AG04450 (cell line): ENCODE measurements around the gene CSRP1. TPM values are rescaled to one million over a fixed set of nuclear protein-coding genes. Genes with fewer than 3 reads are reported as not detected.
A peak's percentile ranks its signal among the peaks of the same experiment; 100 is the strongest.

Experiments used
- CTCF ChIA-PET: fragments of 300-600, 350-600 bp; formaldehyde crosslinking; extraction: SDS; loops from one replicate; lab custom pipeline; 2022; ENCODE audit warnings: antibody characterized with exemption, inconsistent platforms; lab: Charles Lee
- POLR2A ChIA-PET: fragments of 350-600 bp; formaldehyde crosslinking; extraction: SDS; loops from one replicate; lab custom pipeline; 2021; ENCODE audit warnings: antibody characterized with exemption, inconsistent platforms; lab: Yijun Ruan, JAX
- DNase-seq: peaks from one replicate; pipeline ENCODE4 v3.0.0-alpha.2; 2011; ENCODE audit warnings: low read depth, low spot score
- H3K27ac ChIP-seq: one replicate; pipeline ENCODE4 v1.5.1; 2012; ENCODE audit warnings: low read depth, low read length, control low read depth
- H3K27me3 ChIP-seq: one replicate; pipeline ENCODE4 v1.6.0; 2012; ENCODE audit warnings: low read length; ENCODE audit not compliant: control insufficient read depth, insufficient read depth
- H3K4me3 ChIP-seq: 2 replicates; pipeline ENCODE4 v1.5.1; 2011; ENCODE audit warnings: mild to moderate bottlenecking, low read depth, low read length, control low read depth
- H3K9me3 ChIP-seq: 2 replicates; pipeline ENCODE4 v1.5.1; 2012; ENCODE audit warnings: low read length; ENCODE audit not compliant: control insufficient read depth, insufficient read depth
- polyA plus RNA-seq: library from polyadenylated mRNA; depleted of rRNA; stranded (reverse); fragments of >200 nt; gene quantifications from 2 replicates; pipeline ENCODE4 v1.2.3, GENCODE V29; 2011
- TF ChIP-seq, protein P1 (sequence below): IDR thresholded peaks from 2 replicates; pipeline ENCODE4 v1.5.1; 2011; ENCODE audit warnings: low read depth, low read length, control low read depth, inconsistent platforms

The CSRP1 gene
- polyA plus RNA-seq, 1 experiment, result 641 TPM

DNA sequence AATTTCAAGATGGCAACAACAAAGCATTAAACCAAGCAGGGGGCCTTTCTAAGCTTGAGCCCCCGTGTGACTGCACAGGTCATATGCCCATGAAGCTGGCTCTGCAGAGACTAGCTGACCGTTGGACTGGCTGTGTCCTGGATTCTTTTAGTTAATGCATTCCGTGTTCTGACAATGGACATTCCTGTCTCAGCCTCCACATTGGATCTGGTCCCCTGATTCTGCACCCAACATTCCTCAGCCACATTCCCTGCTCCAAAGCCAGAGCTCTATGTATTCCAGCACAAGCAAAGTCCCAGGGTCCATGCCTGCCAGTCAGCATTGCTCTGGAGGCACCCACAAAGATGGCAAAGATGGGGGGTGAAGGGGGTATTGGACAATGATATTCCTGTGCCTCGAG is 26.9 kb upstream of the CSRP1 start:
- CTCF ChIA-PET, result interaction anchor here (1.1 to 3.1 kb wide), 4 partner anchors 52 to 263 kb away, joined by 3 to 19 read pairs (median 4); no protein-coding TSS in a partner anchor
- no peaks in the 10 kb centered on the region for H3K27me3 ChIP-seq
- no peaks in the 10 kb centered on the region for H3K9me3 ChIP-seq
- TF ChIP-seq, protein P1, sequence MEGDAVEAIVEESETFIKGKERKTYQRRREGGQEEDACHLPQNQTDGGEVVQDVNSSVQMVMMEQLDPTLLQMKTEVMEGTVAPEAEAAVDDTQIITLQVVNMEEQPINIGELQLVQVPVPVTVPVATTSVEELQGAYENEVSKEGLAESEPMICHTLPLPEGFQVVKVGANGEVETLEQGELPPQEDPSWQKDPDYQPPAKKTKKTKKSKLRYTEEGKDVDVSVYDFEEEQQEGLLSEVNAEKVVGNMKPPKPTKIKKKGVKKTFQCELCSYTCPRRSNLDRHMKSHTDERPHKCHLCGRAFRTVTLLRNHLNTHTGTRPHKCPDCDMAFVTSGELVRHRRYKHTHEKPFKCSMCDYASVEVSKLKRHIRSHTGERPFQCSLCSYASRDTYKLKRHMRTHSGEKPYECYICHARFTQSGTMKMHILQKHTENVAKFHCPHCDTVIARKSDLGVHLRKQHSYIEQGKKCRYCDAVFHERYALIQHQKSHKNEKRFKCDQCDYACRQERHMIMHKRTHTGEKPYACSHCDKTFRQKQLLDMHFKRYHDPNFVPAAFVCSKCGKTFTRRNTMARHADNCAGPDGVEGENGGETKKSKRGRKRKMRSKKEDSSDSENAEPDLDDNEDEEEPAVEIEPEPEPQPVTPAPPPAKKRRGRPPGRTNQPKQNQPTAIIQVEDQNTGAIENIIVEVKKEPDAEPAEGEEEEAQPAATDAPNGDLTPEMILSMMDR, result no peak
- POLR2A ChIA-PET, result no interaction called here
- no peak overlapping the region for H3K4me3 ChIP-seq
- H3K27ac ChIP-seq, result no peak overlapping the region
- no peak for DNase-seq

DNA sequence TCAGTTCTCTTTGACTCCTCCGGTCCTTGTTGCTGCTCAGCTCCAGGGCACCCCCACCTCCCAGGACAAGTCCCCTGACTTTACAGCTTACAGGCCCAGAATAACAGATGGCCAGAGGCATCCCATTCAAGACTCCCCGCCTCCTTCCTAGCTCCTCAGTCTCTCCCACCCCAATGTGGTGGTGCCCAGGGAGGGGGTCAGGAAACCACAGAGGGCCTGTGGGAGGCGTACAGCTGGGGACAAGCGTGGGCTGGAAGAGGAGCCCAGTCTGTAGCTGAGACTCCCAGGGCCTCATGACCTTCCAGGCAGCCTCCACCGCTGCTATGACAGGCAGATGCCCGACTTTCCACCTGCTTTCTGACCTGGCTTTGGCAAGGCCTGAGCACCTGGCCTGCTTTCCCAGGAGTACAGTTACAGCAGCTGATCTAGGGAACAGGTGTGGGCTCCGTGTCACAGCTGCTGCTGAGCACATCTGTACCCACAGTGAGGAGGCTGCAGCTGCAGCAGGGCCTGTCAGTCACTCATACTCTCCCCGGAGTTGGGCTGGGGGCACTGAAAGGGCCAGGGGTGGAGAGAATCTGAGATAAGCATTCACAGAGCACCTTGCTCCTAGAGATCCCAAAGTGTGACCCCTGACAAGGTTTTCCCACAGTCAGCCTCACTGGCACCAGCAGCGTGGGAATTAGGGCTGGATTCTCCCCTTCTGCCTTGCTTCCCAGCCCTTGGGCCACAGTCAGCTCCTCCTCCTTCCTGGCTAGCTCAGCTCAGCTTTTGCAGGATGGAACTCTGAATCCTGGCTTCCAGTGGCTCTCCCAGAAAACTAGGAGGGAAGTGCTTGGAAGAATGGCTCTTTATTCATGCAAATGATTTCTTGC is 24.9 kb upstream of the CSRP1 start:
- DNase-seq, result no peak
- CTCF ChIA-PET, result interaction anchor here (0.7 to 6.7 kb wide), 18 partner anchors 9 to 277 kb away, joined by 3 to 65 read pairs (median 5); no protein-coding TSS in a partner anchor
- POLR2A ChIA-PET, result no interaction called here
- H3K4me3 ChIP-seq, result no peak overlapping the region
- H3K9me3 ChIP-seq, result no peaks in the 10 kb centered on the region
- TF ChIP-seq, protein P1, result no peak
- no peak overlapping the region for H3K27ac ChIP-seq
- no peaks in the 10 kb centered on the region for H3K27me3 ChIP-seq

DNA sequence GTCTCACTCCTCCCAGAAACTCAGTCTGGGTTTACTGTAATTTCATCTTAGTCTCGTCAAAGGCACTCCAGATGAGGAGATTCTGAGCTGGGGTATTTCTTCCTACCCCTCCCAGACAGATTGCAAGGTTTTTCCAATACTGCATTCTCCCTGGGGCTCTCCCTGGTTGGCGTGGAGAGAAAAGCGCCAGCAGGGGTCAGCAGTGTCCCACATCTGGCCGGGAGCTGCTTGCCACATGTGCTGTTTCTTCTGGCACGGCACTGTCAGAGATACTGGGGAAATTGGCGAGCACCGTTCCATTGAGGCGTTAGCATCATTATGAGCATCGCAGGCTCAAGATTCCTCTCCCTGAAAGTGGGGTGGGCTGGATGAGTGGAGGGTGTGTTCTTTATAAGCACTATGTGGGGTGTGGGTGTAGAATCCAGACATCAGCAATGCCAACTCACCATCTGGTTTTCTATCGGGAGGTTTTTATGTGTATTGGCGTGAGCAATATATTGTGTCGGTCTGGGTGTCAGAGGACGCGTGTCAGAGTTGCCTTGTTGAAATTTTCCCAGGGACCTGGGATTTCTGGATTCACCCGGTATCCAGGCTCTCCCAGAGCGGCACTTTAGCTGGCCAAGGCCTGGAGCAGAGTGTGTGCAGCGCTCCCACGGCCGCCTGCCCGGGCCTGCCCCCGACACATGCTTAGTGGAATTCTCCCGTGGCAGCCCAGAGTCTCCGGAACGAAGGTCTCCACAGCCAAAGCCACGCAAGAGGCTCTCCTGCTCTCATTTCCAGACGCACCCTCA is 24.0 kb upstream of the CSRP1 start:
- Histone ChIP-seq H3K27me3 (no peaks in the 10 kb centered on the region), H3K27ac (peak overlapping the region; percentile 31), H3K9me3 (no peaks in the 10 kb centered on the region), H3K4me3 (no peak overlapping the region)
- ChIA-PET CTCF (interaction anchor here (0.6 to 6.7 kb wide), 42 partner anchors 10 to 615 kb away, joined by 3 to 65 read pairs (median 4); no protein-coding TSS in a partner anchor), POLR2A (interaction anchor here (1.0 kb wide), 1 partner anchor 262 kb away, joined by 3 read pairs; no protein-coding TSS in a partner anchor)
- TF ChIP-seq, protein P1, result peak; percentile 92
- no peak for DNase-seq

DNA sequence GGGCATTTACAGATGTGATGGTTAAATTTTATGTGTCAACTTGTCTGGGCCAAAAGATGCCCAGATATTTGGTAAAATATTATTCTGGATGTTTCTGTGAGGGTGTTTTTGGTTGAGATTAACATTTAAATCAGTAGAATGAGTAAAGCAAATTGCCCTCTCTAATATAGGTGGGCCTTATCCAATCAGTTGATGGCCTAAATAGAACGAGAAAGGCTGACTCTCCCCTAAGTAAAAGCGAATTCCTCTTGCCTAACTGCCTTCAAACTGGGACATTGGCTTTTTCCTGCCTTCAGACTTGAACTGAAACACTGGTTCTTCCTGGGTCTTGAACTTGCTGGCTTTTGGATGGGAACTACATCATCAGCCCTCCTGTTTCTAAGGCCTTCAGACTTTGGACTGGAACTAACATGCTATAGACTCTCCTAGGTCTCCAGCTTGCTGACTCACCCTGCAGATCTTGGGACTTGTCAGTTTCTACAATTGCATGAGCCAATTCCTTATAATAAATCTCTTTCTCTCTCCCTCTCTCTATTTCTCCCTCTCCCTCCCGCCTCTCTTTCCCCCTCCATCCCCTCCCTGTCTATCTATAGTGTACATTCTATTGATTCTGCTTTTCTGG is 21.8 kb upstream of the CSRP1 start:
- DNase-seq, result no peak
- CTCF ChIA-PET, result interaction anchor here (1.1 to 6.7 kb wide), 5 partner anchors 16 to 348 kb away, joined by 3 to 65 read pairs (median 33); no protein-coding TSS in a partner anchor

More for the DNA sequence above, 21.8 kb upstream of the CSRP1 start:
- Histone ChIP-seq H3K27me3 (no peaks in the 10 kb centered on the region), H3K4me3 (no peak overlapping the region), H3K27ac (no peak overlapping the region), H3K9me3 (peaks cover 2% of the 10 kb centered on the region; the same call in 1 of the 2 replicates)
- TF ChIP-seq, protein P1, result no peak
- POLR2A ChIA-PET, result interaction anchor here (0.7 kb wide), 1 partner anchor 152 kb away, joined by 5 read pairs; no protein-coding TSS in a partner anchor
